Loucy (cell line): Measurements from ENCODE around the gene TBC1D22A.

Experiments used
- H2AFZ ChIP-seq: fragments of 200-600 bp; sonication (generic); 2 replicates; pipeline ENCODE4 v1.6.0; 2016; ENCODE audit warnings: antibody characterized with exemption, mild to moderate bottlenecking, low read length, moderate library complexity
- H3F3A ChIP-seq: fragments of 200-600 bp; 2 replicates; pipeline ENCODE4 v1.6.0; 2016; ENCODE audit warnings: antibody characterized with exemption, low read depth, mild to moderate bottlenecking
- H3K27me3 ChIP-seq: fragments of 200-600 bp; sonication (generic); 2 replicates; pipeline ENCODE4 v1.6.1; 2014; ENCODE audit warnings: low read length, mild to moderate bottlenecking; ENCODE audit not compliant: insufficient read depth, poor library complexity, severe bottlenecking
- H3K36me3 ChIP-seq: fragments of 200-600 bp; sonication (generic); 2 replicates; pipeline ENCODE4 v1.6.1; 2016; ENCODE audit warnings: low read length; ENCODE audit not compliant: insufficient read depth
- H3K4me1 ChIP-seq: fragments of 200-600 bp; sonication (generic); 2 replicates; pipeline ENCODE4 v1.5.1; 2014; ENCODE audit warnings: low read length, mild to moderate bottlenecking; ENCODE audit not compliant: insufficient read depth, poor library complexity, severe bottlenecking
- H3K4me2 ChIP-seq: fragments of 200-600 bp; sonication (generic); 2 replicates; pipeline ENCODE4 v1.6.0; 2014; ENCODE audit warnings: antibody characterized with exemption, low read length, low read depth, mild to moderate bottlenecking; ENCODE audit not compliant: poor library complexity, severe bottlenecking
- H3K4me3 ChIP-seq: fragments of 200-600 bp; sonication (generic); 2 replicates; pipeline ENCODE4 v1.5.1; 2014; ENCODE audit warnings: low read length, mild to moderate bottlenecking, mixed read lengths; ENCODE audit not compliant: poor library complexity, severe bottlenecking
- H3K79me2 ChIP-seq: fragments of 200-600 bp; sonication (generic); 2 replicates; pipeline ENCODE4 v1.6.1; 2014; ENCODE audit warnings: low read length; ENCODE audit not compliant: insufficient read depth
- H3K9ac ChIP-seq: fragments of 200-600 bp; sonication (generic); 2 replicates; pipeline ENCODE4 v1.6.0; 2014; ENCODE audit warnings: mild to moderate bottlenecking, low read depth, low read length, moderate library complexity; ENCODE audit not compliant: poor library complexity, severe bottlenecking
- H3K9me2 ChIP-seq: fragments of 200-600 bp; sonication (generic); replicated peaks from 2 replicates; pipeline ENCODE4 v1.6.1; 2016; ENCODE audit warnings: low read depth, low read length, mixed read lengths
- H3K9me3 ChIP-seq: fragments of 200-600 bp; sonication (generic); 2 replicates; pipeline ENCODE4 v1.6.1; 2014; ENCODE audit warnings: mild to moderate bottlenecking, antibody characterized with exemption, low read length, low read depth; ENCODE audit not compliant: insufficient read depth
- H4K20me1 ChIP-seq: fragments of 200-600 bp; sonication (generic); 2 replicates; pipeline ENCODE4 v1.6.0; 2014; ENCODE audit warnings: antibody characterized with exemption, low read length, mild to moderate bottlenecking; ENCODE audit not compliant: insufficient read depth, poor library complexity, severe bottlenecking
- EZH2phosphoT487 ChIP-seq: fragments of 200-600 bp; IDR thresholded peaks from 2 replicates; pipeline ENCODE4 v1.6.1; 2018; ENCODE audit warnings: antibody characterized with exemption, mild to moderate bottlenecking, moderate library complexity, borderline replicate concordance
- TF ChIP-seq, protein P1 (sequence below): fragments of 200-600 bp; sonication (generic); conservative IDR thresholded peaks from 2 replicates; pipeline ENCODE4 v1.5.1; 2014; ENCODE audit warnings: mild to moderate bottlenecking, antibody characterized with exemption, low read length

The TBC1D22A gene

DNA sequence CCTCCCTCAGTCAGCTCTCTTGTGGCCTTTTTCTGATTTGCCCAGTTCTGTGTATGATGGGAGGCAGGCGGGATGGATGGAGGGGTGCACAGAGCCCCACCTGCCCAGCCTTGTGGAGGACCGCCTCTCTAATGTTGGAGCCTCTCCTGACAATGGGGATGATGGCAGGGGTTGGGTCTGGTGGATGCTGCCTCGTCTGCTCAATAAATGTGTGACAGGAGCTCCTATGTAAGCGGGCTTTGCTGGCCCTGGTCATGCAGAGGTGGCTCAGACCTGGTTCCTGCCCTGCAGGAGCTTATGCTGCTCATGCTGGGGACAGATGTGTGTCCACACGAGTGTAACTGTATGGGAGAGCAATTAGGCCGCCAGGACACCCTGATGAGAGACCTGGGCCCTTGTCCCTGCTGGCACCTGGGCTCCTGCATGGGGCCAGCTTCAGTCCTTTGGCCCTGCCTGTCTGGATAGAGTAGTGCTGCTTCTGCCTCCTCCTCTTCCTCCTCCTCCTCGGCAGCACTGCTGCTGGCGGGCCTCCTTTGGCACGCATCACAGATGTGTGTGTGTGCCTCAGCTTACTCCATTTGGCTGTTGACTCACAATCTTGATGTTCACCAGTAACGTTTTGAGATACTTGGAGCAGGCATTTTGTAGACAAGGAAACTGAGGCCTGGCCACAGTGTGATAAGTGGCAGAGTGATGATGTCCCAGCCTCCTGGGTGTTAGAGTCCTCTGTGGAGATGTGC is 131.0 kb downstream of the TBC1D22A start:
- no peaks in the 10 kb centered on the region; the same call in 1 of the 2 replicates for H3K79me2 ChIP-seq
- peaks cover 37% of the 10 kb centered on the region; the same call in 1 of the 2 replicates for H3K36me3 ChIP-seq
- no peak overlapping the region for H3K4me2 ChIP-seq

DNA sequence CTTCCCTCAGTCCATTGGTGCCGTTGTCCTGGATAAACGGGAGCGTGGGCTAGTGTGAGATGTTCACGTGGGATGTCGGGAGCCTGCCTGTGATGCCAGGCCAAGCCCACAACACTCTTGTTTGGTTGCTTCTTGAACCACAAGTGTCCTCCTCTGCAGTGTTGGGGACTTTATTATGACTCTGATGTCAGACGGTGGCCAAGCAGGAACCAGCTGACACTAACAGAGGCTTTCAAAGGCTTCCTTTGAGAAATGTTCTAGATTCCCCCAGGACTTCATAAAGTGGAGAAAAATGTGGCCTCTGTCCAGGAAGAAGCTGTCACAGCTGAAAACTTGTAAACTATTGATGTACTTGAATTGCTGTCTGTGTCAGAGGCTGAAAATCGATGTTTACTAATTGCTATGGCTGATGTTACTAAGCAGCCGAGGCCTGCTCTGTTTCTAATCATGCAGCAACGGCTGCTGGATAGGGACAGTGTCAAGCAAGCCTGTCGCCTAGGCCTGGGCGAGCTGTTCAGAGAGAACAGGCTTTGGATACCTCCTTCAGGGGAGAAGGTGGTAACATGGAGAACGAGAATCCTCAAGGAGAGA is 131.7 kb downstream of the TBC1D22A start:
- H3K4me2 ChIP-seq: no peak overlapping the region

More for the DNA sequence above, 131.0 kb downstream of the TBC1D22A start:
- no peak for TF ChIP-seq EZH2phosphoT487
- TF ChIP-seq, protein P1, sequence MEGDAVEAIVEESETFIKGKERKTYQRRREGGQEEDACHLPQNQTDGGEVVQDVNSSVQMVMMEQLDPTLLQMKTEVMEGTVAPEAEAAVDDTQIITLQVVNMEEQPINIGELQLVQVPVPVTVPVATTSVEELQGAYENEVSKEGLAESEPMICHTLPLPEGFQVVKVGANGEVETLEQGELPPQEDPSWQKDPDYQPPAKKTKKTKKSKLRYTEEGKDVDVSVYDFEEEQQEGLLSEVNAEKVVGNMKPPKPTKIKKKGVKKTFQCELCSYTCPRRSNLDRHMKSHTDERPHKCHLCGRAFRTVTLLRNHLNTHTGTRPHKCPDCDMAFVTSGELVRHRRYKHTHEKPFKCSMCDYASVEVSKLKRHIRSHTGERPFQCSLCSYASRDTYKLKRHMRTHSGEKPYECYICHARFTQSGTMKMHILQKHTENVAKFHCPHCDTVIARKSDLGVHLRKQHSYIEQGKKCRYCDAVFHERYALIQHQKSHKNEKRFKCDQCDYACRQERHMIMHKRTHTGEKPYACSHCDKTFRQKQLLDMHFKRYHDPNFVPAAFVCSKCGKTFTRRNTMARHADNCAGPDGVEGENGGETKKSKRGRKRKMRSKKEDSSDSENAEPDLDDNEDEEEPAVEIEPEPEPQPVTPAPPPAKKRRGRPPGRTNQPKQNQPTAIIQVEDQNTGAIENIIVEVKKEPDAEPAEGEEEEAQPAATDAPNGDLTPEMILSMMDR: no peak
- Histone ChIP-seq H3F3A (no peaks in the 10 kb centered on the region), H3K27me3 (no peaks in the 10 kb centered on the region), H3K9ac (no peak overlapping the region), H3K9me2 (no peaks in the 10 kb centered on the region), H2AFZ (no peak overlapping the region), H3K4me3 (no peak overlapping the region), H3K4me1 (no peaks in the 10 kb centered on the region), H4K20me1 (no peaks in the 10 kb centered on the region), H3K9me3 (no peaks in the 10 kb centered on the region)

DNA sequence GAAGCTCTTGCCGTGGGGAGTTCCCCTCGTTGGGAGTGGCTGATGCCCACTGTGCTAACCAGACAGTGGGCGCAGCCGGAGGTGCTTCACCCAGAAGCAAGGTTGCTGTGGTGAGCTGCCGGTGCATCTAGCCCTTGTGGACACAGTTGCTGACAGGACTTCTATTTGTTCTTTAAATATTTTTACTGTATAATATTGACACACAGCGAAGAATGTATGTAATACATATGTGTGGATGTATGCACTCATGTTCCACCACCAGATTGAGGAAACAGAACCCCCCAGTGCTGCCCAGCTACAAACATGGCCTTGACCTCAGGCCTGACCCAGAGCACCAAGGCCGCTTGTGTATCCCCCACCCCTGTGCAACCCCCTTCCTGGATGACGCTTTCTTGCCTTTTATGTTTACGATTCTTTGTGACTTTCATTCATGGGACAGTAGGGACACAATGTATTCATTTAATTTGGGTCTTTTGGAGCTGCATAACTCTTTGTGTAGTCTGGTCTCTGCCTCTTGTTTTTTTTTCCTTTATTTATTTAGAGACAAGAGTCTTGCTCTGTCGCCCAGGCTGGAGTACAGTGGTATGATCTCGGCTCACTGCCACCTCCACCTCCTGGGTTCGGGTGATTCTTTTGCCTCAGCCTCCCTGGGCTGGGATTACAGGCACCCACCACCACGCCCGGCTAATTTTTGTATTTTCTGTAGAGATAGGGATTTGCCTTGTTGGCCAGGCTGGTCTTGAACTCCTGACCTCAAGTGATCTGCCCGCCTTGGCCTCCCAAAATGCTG is 132.6 kb downstream of the TBC1D22A start:
- no peaks in the 10 kb centered on the region for H3F3A ChIP-seq
- no peaks in the 10 kb centered on the region for H3K27me3 ChIP-seq
- no peaks in the 10 kb centered on the region for H3K4me1 ChIP-seq
- H3K4me3 ChIP-seq: no peak overlapping the region
- no peaks in the 10 kb centered on the region for H3K9me2 ChIP-seq
- H3K9ac ChIP-seq: no peak overlapping the region
- no peak overlapping the region for H2AFZ ChIP-seq
- no peak overlapping the region for H3K4me2 ChIP-seq
- H4K20me1 ChIP-seq: no peaks in the 10 kb centered on the region
- TF ChIP-seq EZH2phosphoT487: no peak
- no peaks in the 10 kb centered on the region; the same call in 1 of the 2 replicates for H3K79me2 ChIP-seq
- H3K9me3 ChIP-seq: no peaks in the 10 kb centered on the region
- H3K36me3 ChIP-seq: peaks cover 37% of the 10 kb centered on the region; the same call in 1 of the 2 replicates

More for the DNA sequence above, 131.7 kb downstream of the TBC1D22A start:
- Histone ChIP-seq H4K20me1 (no peaks in the 10 kb centered on the region), H3F3A (no peaks in the 10 kb centered on the region), H3K79me2 (no peaks in the 10 kb centered on the region; the same call in 1 of the 2 replicates), H2AFZ (no peak overlapping the region), H3K36me3 (peaks cover 37% of the 10 kb centered on the region; the same call in 1 of the 2 replicates), H3K9me2 (no peaks in the 10 kb centered on the region), H3K4me1 (no peaks in the 10 kb centered on the region), H3K27me3 (no peaks in the 10 kb centered on the region), H3K9me3 (no peaks in the 10 kb centered on the region), H3K9ac (no peak overlapping the region), H3K4me3 (no peak overlapping the region)
- TF ChIP-seq, protein P1: no peak
- TF ChIP-seq EZH2phosphoT487: no peak
